B cell (primary cell): ENCODE measurements around the gene C5. TPM values are rescaled to one million over a fixed set of nuclear protein-coding genes. Genes with fewer than 3 reads are reported as not detected.

Experiments used
- ATAC-seq: fragments of 200-7000 bp; cut with Tn5 transposase; one replicate; pipeline ENCODE4 v1.10.0; 2021; ENCODE audit warnings: low read depth, mild to moderate bottlenecking, moderate number of reproducible peaks, moderate library complexity
- CTCF ChIA-PET: fragments of 350-600 bp; sonication (Branson Sonifier 250); formaldehyde crosslinking; loops from one replicate; lab custom pipeline; 2021; ENCODE audit warnings: antibody characterized with exemption, inconsistent platforms; lab: Charles Lee
- POLR2A ChIA-PET: fragments of 350-600 bp; sonication (Branson Sonifier 250); formaldehyde crosslinking; loops from one replicate; lab custom pipeline; 2021; ENCODE audit warnings: antibody characterized with exemption; lab: Charles Lee
- DNase-seq: peaks from one replicate; pipeline ENCODE4 v3.0.0; 2013
- H2AFZ ChIP-seq: 2 replicates; pipeline ENCODE4 v1.6.1; 2012; ENCODE audit warnings: mild to moderate bottlenecking, low read depth, low read length; ENCODE audit not compliant: insufficient read depth, poor library complexity, severe bottlenecking
- H3K27ac ChIP-seq, 2 donors: 1 replicate in 1 of 2; 2 replicates in 1 of 2; pipeline ENCODE4 v1.5.1; 2012 to 2013; ENCODE audit warnings: low read length in 2 of 2, mild to moderate bottlenecking in 2 of 2, moderate library complexity in 1 of 2
- H3K27me3 ChIP-seq, 4 experiments: fragments of 200-600 bp in 1 of 4; sonication (generic) in 1 of 4; replicated peaks in 1 of 4; 1 replicate in 2 of 4; 2 replicates in 2 of 4; pipeline versions ENCODE4 v1.6.1 to v1.7.0; 2013 to 2016; ENCODE audit warnings: low read length in 3 of 4, mild to moderate bottlenecking in 2 of 4, mixed read lengths in 1 of 4, moderate library complexity in 1 of 4; ENCODE audit not compliant: insufficient read depth in 4 of 4, control insufficient read depth in 3 of 4; ENCODE audit errors: control extremely low read depth in 1 of 4
- H3K36me3 ChIP-seq, 2 experiments: replicated peaks in 1 of 2; 1 replicate in 1 of 2; 2 replicates in 1 of 2; pipeline versions ENCODE4 v1.6.1 to v1.7.1; 2013; ENCODE audit warnings: low read length in 1 of 2; ENCODE audit not compliant: insufficient read depth in 2 of 2, control insufficient read depth in 1 of 2; ENCODE audit errors: control extremely low read depth in 1 of 2, extremely low read depth in 1 of 2
- H3K4me1 ChIP-seq, 2 donors: fragments of 200-600 bp in 1 of 2; sonication (generic) in 1 of 2; 1 replicate in 1 of 2; 2 replicates in 1 of 2; pipeline versions ENCODE4 v1.5.1 to v1.6.1; 2013 to 2017; ENCODE audit warnings: low read length in 2 of 2; ENCODE audit not compliant: control insufficient read depth in 2 of 2, insufficient read depth in 2 of 2
- H3K4me2 ChIP-seq: replicated peaks from 2 replicates; pipeline ENCODE3; 2012; ENCODE audit warnings: mild to moderate bottlenecking, low read depth, low read length; ENCODE audit not compliant: poor library complexity, severe bottlenecking
- H3K4me3 ChIP-seq, 5 experiments: fragments of 200-600 bp in 1 of 5; sonication (generic) in 1 of 5; 1 replicate in 3 of 5; 2 replicates in 2 of 5; pipeline versions ENCODE4 v1.5.1 to v1.7.0; 2011 to 2016; ENCODE audit warnings: low read length in 4 of 5, mild to moderate bottlenecking in 4 of 5, low read depth in 2 of 5, control low read depth in 1 of 5, moderate library complexity in 1 of 5; ENCODE audit not compliant: insufficient read depth in 1 of 5; ENCODE audit errors: control extremely low read depth in 1 of 5, extremely low read depth in 1 of 5
- H3K79me2 ChIP-seq: fragments of 200-600 bp; sonication (generic); one replicate; pipeline ENCODE4 v1.6.0; 2016; ENCODE audit warnings: low read length; ENCODE audit not compliant: control insufficient read depth, insufficient read depth
- H3K9ac ChIP-seq: fragments of 200-600 bp; sonication (generic); 2 replicates; pipeline ENCODE4 v1.6.1; 2017; ENCODE audit warnings: mild to moderate bottlenecking, low read length, moderate library complexity
- H3K9me3 ChIP-seq, 3 donors: one replicate each; pipeline versions ENCODE4 v1.6.1 to v1.7.1; 2013; ENCODE audit warnings: low read length in 2 of 3; ENCODE audit not compliant: control insufficient read depth in 2 of 3, insufficient read depth in 1 of 3; ENCODE audit errors: control extremely low read depth in 1 of 3
- H4K20me1 ChIP-seq: 2 replicates; pipeline ENCODE4 v1.6.0; 2012; ENCODE audit warnings: mild to moderate bottlenecking, low read length; ENCODE audit not compliant: insufficient read depth, control insufficient read depth, poor library complexity, severe bottlenecking
- H3K27ac Mint-ChIP-seq: one replicate; pipeline ENCODE4 v1.8.0; 2021; ENCODE audit warnings: mixed read lengths
- H3K27me3 Mint-ChIP-seq: one replicate; pipeline ENCODE4 v1.8.0; 2021; ENCODE audit warnings: mixed read lengths
- H3K4me1 Mint-ChIP-seq: one replicate; pipeline ENCODE4 v1.8.0; 2021; ENCODE audit warnings: mixed read lengths
- H3K4me3 Mint-ChIP-seq: one replicate; pipeline ENCODE4 v1.8.0; 2021; ENCODE audit warnings: mixed read lengths
- H3K9me3 Mint-ChIP-seq: one replicate; pipeline ENCODE4 v1.8.0; 2022; ENCODE audit warnings: mixed read lengths; ENCODE audit not compliant: insufficient read depth
- CTCF ChIP-seq: fragments of 200-600 bp; IDR thresholded peaks from one replicate; pipeline ENCODE4 v1.8.0; 2022; ENCODE audit warnings: antibody characterized with exemption, mild to moderate bottlenecking
- EZH2 ChIP-seq: IDR thresholded peaks from 2 replicates; pipeline ENCODE4 v1.6.1; 2012; ENCODE audit warnings: borderline replicate concordance, low read depth, mild to moderate bottlenecking, moderate library complexity, low read length; ENCODE audit not compliant: insufficient read depth, poor library complexity, severe bottlenecking
- WGBS: methylation state at CpG from one replicate; pipeline ENCODE4 v1.1.5; 2013; ENCODE audit warnings: missing lambda C conversion rate; ENCODE audit not compliant: insufficient coverage; 5-methylcytosine and 5-hydroxymethylcytosine counted together
- intact Hi-C: fragments of 100-400 bp; cut with micrococcal nuclease; formaldehyde crosslinking; loops from one replicate; pipeline ENCODE4 v1.10.0; 2022
- polyA plus RNA-seq: library from polyadenylated mRNA; depleted of rRNA; stranded (reverse); fragments of >200 nt; gene quantifications from 2 replicates; pipeline ENCODE4 v1.2.3, GENCODE V29; 2012
- total RNA-seq, 2 donors: library from RNA; stranded (reverse); fragments of 120-200 nt in 1 of 2; gene quantifications; 1 replicate in 1 of 2; 2 replicates in 1 of 2; pipeline versions ENCODE4 v1.2.3 to v1.2.4, GENCODE V29; 2013 to 2022

The C5 gene
- total and polyA plus RNA-seq, 2 donors (not counting 1 experiment from before 2014, with no cell fraction given), result 2.7 to 10.4 TPM

- no peak overlapping the region for H3K4me3 Mint-ChIP-seq
- peaks cover 6% of the 10 kb centered on the region for H3K79me2 ChIP-seq
- peaks cover 0 to 5% (median 0%) of the 10 kb centered on the region in 3 donors for H3K9me3 ChIP-seq
- TF ChIP-seq CTCF, result no peak
- no peak for TF ChIP-seq EZH2
- WGBS, result no CpG with 5 or more reads among the region's 3 CpGs
- ATAC-seq, result no peak
- H3K27ac ChIP-seq, result no peak overlapping the region
- no peaks in the 10 kb centered on the region for H3K9me3 Mint-ChIP-seq
- peaks cover 14 to 22% of the 10 kb centered on the region in 2 donors for H3K4me1 ChIP-seq
- H3K27ac Mint-ChIP-seq, result no peak overlapping the region
- CTCF ChIA-PET, result interaction anchor here (1.2 kb wide), 1 partner anchor 15 kb away, joined by 5 read pairs; no protein-coding TSS in a partner anchor
- H3K27me3 ChIP-seq, result no peaks in the 10 kb centered on the region
- no peak for DNase-seq
- H3K4me1 Mint-ChIP-seq, result peaks cover 29% of the 10 kb centered on the region
- H3K27me3 Mint-ChIP-seq, result no peaks in the 10 kb centered on the region
- peaks cover 0 to 12% of the 10 kb centered on the region in 2 experiments for H3K36me3 ChIP-seq
- no peak overlapping the region for H2AFZ ChIP-seq
- no peak overlapping the region for H3K4me3 ChIP-seq
- intact Hi-C loops, result no loop called here
- peak overlapping the region; percentile 33 for H3K4me2 ChIP-seq
- no peaks in the 10 kb centered on the region for H4K20me1 ChIP-seq
- POLR2A ChIA-PET, result interaction anchor here (1.0 kb wide), 1 partner anchor 15 kb away, joined by 4 read pairs; no protein-coding TSS in a partner anchor
- no peak overlapping the region for H3K9ac ChIP-seq
Observed at GRCh38 chr9:120916588-120916987, 133.5 kb downstream of the C5 start.

- ATAC-seq (peak; percentile 43), DNase-seq (peak; percentile 28)
- WGBS, result no CpG with 5 or more reads among the region's 5 CpGs
- intact Hi-C loops, result no loop called here
- ChIA-PET POLR2A (no interaction called here), CTCF (interaction anchor here (1.2 kb wide), 1 partner anchor 16 kb away, joined by 5 read pairs; no protein-coding TSS in a partner anchor)
- H3K79me2 ChIP-seq, result peaks cover 6% of the 10 kb centered on the region
- H3K4me1 ChIP-seq, result peaks cover 12 to 16% of the 10 kb centered on the region in 2 donors
- no peaks in the 10 kb centered on the region for H3K27me3 ChIP-seq
- Mint-ChIP-seq H3K27ac (peak overlapping the region; percentile 5), H3K9me3 (no peaks in the 10 kb centered on the region), H3K4me3 (no peak overlapping the region), H3K4me1 (peaks cover 23% of the 10 kb centered on the region), H3K27me3 (no peaks in the 10 kb centered on the region)
- no peak overlapping the region for H3K4me3 ChIP-seq
- no peak overlapping the region for H3K9ac ChIP-seq
- peaks cover 0 to 5% (median 0%) of the 10 kb centered on the region in 3 donors for H3K9me3 ChIP-seq
- H4K20me1 ChIP-seq, result no peaks in the 10 kb centered on the region
- no peak overlapping the region for H3K27ac ChIP-seq
- H3K4me2 ChIP-seq, result peak overlapping the region; percentile 33
- no peak overlapping the region for H2AFZ ChIP-seq
- TF ChIP-seq EZH2 (no peak), CTCF (no peak)
- peaks cover 0 to 14% of the 10 kb centered on the region in 2 experiments for H3K36me3 ChIP-seq
Observed at GRCh38 chr9:120915854-120916470, 134.1 kb downstream of the C5 start.
